IPS-NIHi7 (cell line): ENCODE data around the gene CRYL1.

ENCODE experiments used
- DNase-seq: peaks from one replicate; pipeline ENCODE4 v3.0.0; 2012; ENCODE audit warnings: mixed read lengths; ENCODE audit errors: extremely low spot score

Gene CRYL1

GRCh38 chr13:20399961-20400360, 125.7 kb downstream of the CRYL1 start:
- DNase-seq = no peak

- DNase-seq = no peak
Measured at GRCh38 chr13:20399515-20399914, 126.1 kb downstream of the CRYL1 start.

- no peak for DNase-seq
Measured at GRCh38 chr13:20398459-20398858, 127.2 kb downstream of the CRYL1 start.

- DNase-seq = no peak
Measured at GRCh38 chr13:20397896-20398295, 127.8 kb downstream of the CRYL1 start.

GRCh38 chr13:20395061-20395916, 130.4 kb downstream of the CRYL1 start:
- no peak for DNase-seq

- DNase-seq = no peak
Measured at GRCh38 chr13:20394506-20394905, 131.2 kb downstream of the CRYL1 start.

GRCh38 chr13:20394169-20394501, 131.5 kb downstream of the CRYL1 start:
- no peak for DNase-seq

GRCh38 chr13:20393273-20394168, 132.1 kb downstream of the CRYL1 start:
- DNase-seq = no peak

- DNase-seq = no peak
Measured at GRCh38 chr13:20392530-20392929, 133.1 kb downstream of the CRYL1 start.

GRCh38 chr13:20391597-20392452, 133.8 kb downstream of the CRYL1 start:
- DNase-seq = no peak

- no peak for DNase-seq
Measured at GRCh38 chr13:20390526-20391175, 135.0 kb downstream of the CRYL1 start.

- no peak for DNase-seq
Measured at GRCh38 chr13:20389696-20390525, 135.7 kb downstream of the CRYL1 start.

- no peak for DNase-seq
Measured at GRCh38 chr13:20388184-20388583, 137.5 kb downstream of the CRYL1 start.

GRCh38 chr13:20387441-20387971, 138.2 kb downstream of the CRYL1 start:
- DNase-seq = no peak

GRCh38 chr13:20387006-20387405, 138.7 kb downstream of the CRYL1 start:
- no peak for DNase-seq

GRCh38 chr13:20383058-20383457, 142.6 kb downstream of the CRYL1 start:
- no peak for DNase-seq

- DNase-seq = no peak
Measured at GRCh38 chr13:20381401-20381800, 144.3 kb downstream of the CRYL1 start.

- DNase-seq = no peak
Measured at GRCh38 chr13:20378721-20379120, 146.9 kb downstream of the CRYL1 start.

- DNase-seq = no peak
Measured at GRCh38 chr13:20377720-20378119, 147.9 kb downstream of the CRYL1 start.

GRCh38 chr13:20375871-20376270, 149.8 kb downstream of the CRYL1 start:
- DNase-seq = no peak
